ENCODE results near the gene KCNQ1. TPM values are rescaled to one million over a fixed set of nuclear protein-coding genes. Genes with fewer than 3 reads are reported as not detected.

Gene KCNQ1
- total and polyA plus RNA-seq, 9 donors = 1.4 to 17.2 (median 3.8) TPM

DNA sequence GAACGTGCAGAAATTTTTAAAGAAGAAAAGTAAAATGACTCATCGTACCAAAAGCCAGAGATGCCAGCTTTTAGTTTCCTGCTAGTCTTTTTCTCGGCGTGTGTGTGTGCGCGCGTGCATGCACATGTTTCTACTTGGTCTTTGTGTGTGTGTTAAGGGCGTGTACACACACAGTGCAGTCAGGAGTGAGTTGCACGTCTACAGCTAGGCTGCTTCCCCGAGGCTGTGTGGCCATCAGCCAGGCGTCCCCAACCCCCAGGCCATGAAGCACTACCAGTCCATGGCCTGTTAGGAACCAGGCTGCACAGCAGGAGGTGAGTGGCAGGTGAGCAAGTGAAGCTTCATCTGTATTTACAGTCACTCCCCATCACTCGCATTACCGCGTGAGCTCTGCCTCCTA, 36.4 kb downstream of the KCNQ1 start:
- intact Hi-C loops (cut with DNase I) = no loop called here
- Histone ChIP-seq H3K27ac (no peak overlapping the region), H3K9me3 (no peaks in the 10 kb centered on the region), H3K4me3 (no peak overlapping the region), H3K36me3 (no peaks in the 10 kb centered on the region), H3K27me3 (no peaks in the 10 kb centered on the region), H3K4me1 (ENCODE audit: insufficient read depth) (no peaks in the 10 kb centered on the region)
- WGBS, 3 donors = 80 to 85% (median 81%) methylated on average over 14 of the region's 14 CpGs
- no peak for DNase-seq
- TF ChIP-seq, protein P1, sequence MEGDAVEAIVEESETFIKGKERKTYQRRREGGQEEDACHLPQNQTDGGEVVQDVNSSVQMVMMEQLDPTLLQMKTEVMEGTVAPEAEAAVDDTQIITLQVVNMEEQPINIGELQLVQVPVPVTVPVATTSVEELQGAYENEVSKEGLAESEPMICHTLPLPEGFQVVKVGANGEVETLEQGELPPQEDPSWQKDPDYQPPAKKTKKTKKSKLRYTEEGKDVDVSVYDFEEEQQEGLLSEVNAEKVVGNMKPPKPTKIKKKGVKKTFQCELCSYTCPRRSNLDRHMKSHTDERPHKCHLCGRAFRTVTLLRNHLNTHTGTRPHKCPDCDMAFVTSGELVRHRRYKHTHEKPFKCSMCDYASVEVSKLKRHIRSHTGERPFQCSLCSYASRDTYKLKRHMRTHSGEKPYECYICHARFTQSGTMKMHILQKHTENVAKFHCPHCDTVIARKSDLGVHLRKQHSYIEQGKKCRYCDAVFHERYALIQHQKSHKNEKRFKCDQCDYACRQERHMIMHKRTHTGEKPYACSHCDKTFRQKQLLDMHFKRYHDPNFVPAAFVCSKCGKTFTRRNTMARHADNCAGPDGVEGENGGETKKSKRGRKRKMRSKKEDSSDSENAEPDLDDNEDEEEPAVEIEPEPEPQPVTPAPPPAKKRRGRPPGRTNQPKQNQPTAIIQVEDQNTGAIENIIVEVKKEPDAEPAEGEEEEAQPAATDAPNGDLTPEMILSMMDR (IDR thresholded peaks at IDR 0.05) = no peak
- TF ChIP-seq POLR2A (IDR thresholded peaks at IDR 0.05) (no peak), EP300 (IDR thresholded peaks at IDR 0.05) (no peak)

DNA sequence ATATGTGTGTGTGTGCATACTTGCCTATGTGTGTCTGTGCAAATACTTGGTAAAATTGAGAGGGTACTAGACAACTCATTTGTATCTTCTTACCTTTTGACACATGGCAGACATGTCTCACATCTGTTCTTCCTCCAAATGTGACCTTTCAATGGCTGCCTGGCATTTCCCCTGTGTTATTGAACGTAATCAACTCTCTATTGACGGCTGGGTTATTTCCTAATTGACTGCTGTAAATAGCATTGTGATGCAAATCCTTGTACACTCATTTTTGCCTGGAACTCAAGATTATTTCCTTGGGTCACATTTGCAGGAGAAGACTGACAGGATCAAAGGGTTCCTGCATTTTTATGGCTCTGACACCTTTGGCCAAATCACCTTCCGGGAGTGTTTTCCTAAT, 37.4 kb downstream of the KCNQ1 start:
- H3K4me3 ChIP-seq = no peak overlapping the region
- H3K27ac ChIP-seq = no peak overlapping the region
- H3K27me3 ChIP-seq = no peaks in the 10 kb centered on the region
- TF ChIP-seq POLR2A (IDR thresholded peaks at IDR 0.05) (no peak), EP300 (IDR thresholded peaks at IDR 0.05) (no peak)
- TF ChIP-seq, protein P1 (IDR thresholded peaks at IDR 0.05) = no peak
- 30 to 46% (median 38%) methylated on average over 3 of the region's 3 CpGs for WGBS, 3 donors
- no peaks in the 10 kb centered on the region for H3K36me3 ChIP-seq
- H3K9me3 ChIP-seq = no peaks in the 10 kb centered on the region
- intact Hi-C loops (cut with DNase I) = no loop called here
- no peak for DNase-seq
- H3K4me1 ChIP-seq (ENCODE audit: insufficient read depth) = no peaks in the 10 kb centered on the region

DNA sequence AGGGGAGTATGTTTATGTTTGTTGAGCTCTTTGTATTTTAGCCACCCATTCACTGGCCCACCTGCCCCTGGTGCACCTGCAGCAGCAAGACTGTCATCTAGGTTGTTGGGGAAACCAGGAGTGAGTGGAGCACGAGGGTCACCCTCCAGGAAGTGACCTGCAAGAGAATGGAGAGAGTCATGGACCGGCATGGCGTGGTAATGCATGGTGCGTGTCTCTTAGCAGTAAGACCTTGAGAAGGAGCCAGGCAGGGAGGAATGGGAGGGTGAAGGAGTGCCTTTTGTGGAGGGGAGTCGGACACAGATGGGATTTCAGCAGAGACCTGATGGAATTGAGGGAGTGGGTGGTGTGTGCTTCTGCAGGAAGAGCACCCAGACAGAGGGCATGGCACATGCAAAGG, 37.9 kb downstream of the KCNQ1 start:
- intact Hi-C loops (cut with DNase I) = no loop called here
- H3K27ac ChIP-seq = no peak overlapping the region
- no peak overlapping the region for H3K4me3 ChIP-seq
- WGBS, 3 donors = 5 to 20% (median 5%) methylated on average over 5 of the region's 5 CpGs
- TF ChIP-seq EP300 (IDR thresholded peaks at IDR 0.05) (no peak), POLR2A (IDR thresholded peaks at IDR 0.05) (no peak)
- TF ChIP-seq, protein P1 (IDR thresholded peaks at IDR 0.05) = no peak
- no peak for DNase-seq
- no peaks in the 10 kb centered on the region for H3K27me3 ChIP-seq
- H3K4me1 ChIP-seq (ENCODE audit: insufficient read depth) = no peaks in the 10 kb centered on the region
- H3K9me3 ChIP-seq = no peaks in the 10 kb centered on the region
- no peaks in the 10 kb centered on the region for H3K36me3 ChIP-seq

DNA sequence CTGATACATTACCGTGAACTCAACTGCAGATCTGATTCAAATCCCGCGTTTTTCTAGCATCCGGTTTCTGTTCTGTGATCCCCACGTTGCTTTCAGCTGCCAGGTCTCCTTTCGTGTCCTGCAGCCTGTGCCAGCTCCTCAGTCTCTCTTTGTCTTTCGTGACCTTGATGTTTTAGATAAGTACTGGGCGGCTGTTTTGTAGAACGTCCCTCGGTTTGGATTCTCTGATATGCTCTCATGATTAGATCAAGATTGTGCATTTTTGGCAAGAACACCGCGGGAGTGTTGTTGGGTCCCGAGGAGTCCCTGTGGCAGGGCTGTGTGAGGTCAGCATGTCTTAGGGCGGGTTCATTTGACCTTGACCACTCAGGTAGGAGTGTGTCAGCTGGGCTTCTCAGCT, 38.6 kb downstream of the KCNQ1 start:
- TF ChIP-seq EP300 (IDR thresholded peaks at IDR 0.05) (no peak), POLR2A (IDR thresholded peaks at IDR 0.05) (no peak)
- TF ChIP-seq, protein P1 (IDR thresholded peaks at IDR 0.05) = no peak
- no peak overlapping the region for H3K4me3 ChIP-seq
- H3K9me3 ChIP-seq = no peaks in the 10 kb centered on the region
- 5 to 15% (median 5%) methylated on average over 14 of the region's 14 CpGs for WGBS, 3 donors
- DNase-seq = no peak
- no peaks in the 10 kb centered on the region for H3K27me3 ChIP-seq
- intact Hi-C loops (cut with DNase I) = no loop called here
- no peak overlapping the region for H3K27ac ChIP-seq
- H3K4me1 ChIP-seq (ENCODE audit: insufficient read depth) = no peaks in the 10 kb centered on the region
- no peaks in the 10 kb centered on the region for H3K36me3 ChIP-seq
